SU-DHL-6 (cell line): ENCODE data around the gene LIN28A.

ENCODE experiments used
- H2AFZ ChIP-seq: fragments of 200-600 bp; sonication (generic); 2 replicates; pipeline ENCODE4 v1.6.1; 2014; ENCODE audit warnings: low read depth, mild to moderate bottlenecking, moderate library complexity, mixed read lengths, antibody characterized with exemption, low read length; ENCODE audit not compliant: severe bottlenecking
- H3F3A ChIP-seq: fragments of 200-600 bp; shearing (Covaris generic); 2 replicates; pipeline ENCODE4 v1.6.0; 2016; ENCODE audit warnings: antibody characterized with exemption, mild to moderate bottlenecking; ENCODE audit not compliant: insufficient read depth
- H3K27ac ChIP-seq: fragments of 200-600 bp; sonication (generic); 2 replicates; pipeline ENCODE4 v1.5.1; 2016; ENCODE audit warnings: low read depth, mild to moderate bottlenecking, low read length, moderate library complexity, mixed read lengths
- H3K27me3 ChIP-seq: fragments of 200-600 bp; sonication (generic), shearing (Covaris generic); 2 replicates; pipeline ENCODE4 v1.6.0; 2014; ENCODE audit warnings: mild to moderate bottlenecking, low read length
- H3K36me3 ChIP-seq: fragments of 200-600 bp; sonication (generic); 2 replicates; pipeline ENCODE4 v1.6.1; 2014; ENCODE audit warnings: mild to moderate bottlenecking, low read length, mixed read lengths
- H3K4me2 ChIP-seq: fragments of 300-600, 200-600 bp; shearing (Covaris generic), sonication (generic); 2 replicates; pipeline ENCODE4 v1.6.0; 2014; ENCODE audit warnings: low read length, low read depth, mild to moderate bottlenecking; ENCODE audit not compliant: poor library complexity, severe bottlenecking
- H3K4me3 ChIP-seq: fragments of 200-600 bp; sonication (generic); 2 replicates; pipeline ENCODE4 v1.5.1; 2014; ENCODE audit warnings: antibody characterized with exemption, low read length, mild to moderate bottlenecking, mixed read lengths; ENCODE audit not compliant: insufficient read depth, poor library complexity, severe bottlenecking
- H3K79me2 ChIP-seq: fragments of 200-600 bp; sonication (generic); 2 replicates; pipeline ENCODE4 v1.6.1; 2014; ENCODE audit warnings: mild to moderate bottlenecking, low read length, moderate library complexity; ENCODE audit not compliant: insufficient read depth
- H3K9ac ChIP-seq: fragments of 200-600 bp; sonication (generic); 2 replicates; pipeline ENCODE4 v1.7.0; 2014; ENCODE audit warnings: mild to moderate bottlenecking, low read length
- H3K9me2 ChIP-seq: fragments of 200-600 bp; sonication (generic); replicated peaks from 2 replicates; pipeline ENCODE4 v1.6.1; 2014; ENCODE audit warnings: low read length; ENCODE audit not compliant: insufficient read depth
- H3K9me3 ChIP-seq: fragments of 200-600 bp; sonication (generic); 2 replicates; pipeline ENCODE4 v1.6.1; 2014; ENCODE audit warnings: low read length, mixed read lengths; ENCODE audit not compliant: insufficient read depth
- H4K20me1 ChIP-seq: fragments of 200-600 bp; sonication (generic); 2 replicates; pipeline ENCODE4 v1.6.1; 2014; ENCODE audit warnings: low read depth, mild to moderate bottlenecking, antibody characterized with exemption, low read length, moderate library complexity, mixed read lengths
- EZH2phosphoT487 ChIP-seq: fragments of 200-600 bp; sonication (generic), shearing (Covaris generic); conservative IDR thresholded peaks from 2 replicates; pipeline ENCODE4 v1.6.1; 2018; ENCODE audit warnings: mild to moderate bottlenecking, antibody characterized with exemption, low read length, moderate library complexity, mixed read lengths
- TF ChIP-seq, protein P1 (sequence below): fragments of 200-600 bp; sonication (generic); IDR thresholded peaks from one replicate; pipeline ENCODE4 v1.5.1; 2017; ENCODE audit warnings: antibody characterized with exemption, mild to moderate bottlenecking, low read length, moderate library complexity; ENCODE audit not compliant: insufficient read depth, poor library complexity, severe bottlenecking

Gene LIN28A

GRCh38 chr1:26419494-26419893 lies 8.9 kb downstream of the LIN28A start:
- H4K20me1 ChIP-seq = no peaks in the 10 kb centered on the region
- H3K4me2 ChIP-seq = no peak overlapping the region
- no peaks in the 10 kb centered on the region for H3F3A ChIP-seq
- no peak for TF ChIP-seq EZH2phosphoT487
- TF ChIP-seq, protein P1, sequence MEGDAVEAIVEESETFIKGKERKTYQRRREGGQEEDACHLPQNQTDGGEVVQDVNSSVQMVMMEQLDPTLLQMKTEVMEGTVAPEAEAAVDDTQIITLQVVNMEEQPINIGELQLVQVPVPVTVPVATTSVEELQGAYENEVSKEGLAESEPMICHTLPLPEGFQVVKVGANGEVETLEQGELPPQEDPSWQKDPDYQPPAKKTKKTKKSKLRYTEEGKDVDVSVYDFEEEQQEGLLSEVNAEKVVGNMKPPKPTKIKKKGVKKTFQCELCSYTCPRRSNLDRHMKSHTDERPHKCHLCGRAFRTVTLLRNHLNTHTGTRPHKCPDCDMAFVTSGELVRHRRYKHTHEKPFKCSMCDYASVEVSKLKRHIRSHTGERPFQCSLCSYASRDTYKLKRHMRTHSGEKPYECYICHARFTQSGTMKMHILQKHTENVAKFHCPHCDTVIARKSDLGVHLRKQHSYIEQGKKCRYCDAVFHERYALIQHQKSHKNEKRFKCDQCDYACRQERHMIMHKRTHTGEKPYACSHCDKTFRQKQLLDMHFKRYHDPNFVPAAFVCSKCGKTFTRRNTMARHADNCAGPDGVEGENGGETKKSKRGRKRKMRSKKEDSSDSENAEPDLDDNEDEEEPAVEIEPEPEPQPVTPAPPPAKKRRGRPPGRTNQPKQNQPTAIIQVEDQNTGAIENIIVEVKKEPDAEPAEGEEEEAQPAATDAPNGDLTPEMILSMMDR = no peak
- no peak overlapping the region for H3K9ac ChIP-seq
- no peaks in the 10 kb centered on the region for H3K79me2 ChIP-seq
- no peaks in the 10 kb centered on the region for H3K27me3 ChIP-seq
- H3K9me2 ChIP-seq = no peaks in the 10 kb centered on the region
- H3K36me3 ChIP-seq = no peaks in the 10 kb centered on the region
- no peak overlapping the region for H2AFZ ChIP-seq
- H3K9me3 ChIP-seq = no peaks in the 10 kb centered on the region
- no peak overlapping the region for H3K4me3 ChIP-seq
- H3K27ac ChIP-seq = no peak overlapping the region

DNA sequence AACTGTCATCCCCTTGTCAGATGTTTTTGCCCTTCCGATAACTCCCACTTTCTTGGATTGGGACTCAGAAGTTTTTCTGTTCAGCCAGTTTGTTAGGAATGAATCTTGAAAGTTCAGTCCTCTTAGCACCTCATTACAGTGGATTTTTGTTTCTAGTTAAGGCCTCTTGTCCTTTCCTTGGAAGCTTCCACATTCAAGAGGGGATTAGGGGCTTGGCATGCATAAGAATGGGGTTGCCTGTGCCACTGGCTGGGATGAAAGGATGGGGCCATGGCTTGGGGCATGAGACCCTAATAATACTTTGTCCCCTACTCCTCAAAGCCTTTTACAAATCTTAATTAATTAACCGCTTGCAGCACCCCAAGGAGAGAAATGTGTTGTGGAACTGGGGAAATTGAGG lies 19.1 kb downstream of the LIN28A start:
- Histone ChIP-seq H3K9me3 (no peaks in the 10 kb centered on the region), H3K36me3 (no peaks in the 10 kb centered on the region), H3K4me2 (no peak overlapping the region), H3K27me3 (no peaks in the 10 kb centered on the region), H4K20me1 (no peaks in the 10 kb centered on the region), H2AFZ (no peak overlapping the region), H3K79me2 (peaks cover 12% of the 10 kb centered on the region; the same call in 1 of the 2 replicates), H3F3A (peaks cover 11% of the 10 kb centered on the region), H3K9ac (no peak overlapping the region), H3K9me2 (no peaks in the 10 kb centered on the region), H3K27ac (no peak overlapping the region), H3K4me3 (no peak overlapping the region)
- TF ChIP-seq EZH2phosphoT487 = no peak
- TF ChIP-seq, protein P1 = no peak

DNA sequence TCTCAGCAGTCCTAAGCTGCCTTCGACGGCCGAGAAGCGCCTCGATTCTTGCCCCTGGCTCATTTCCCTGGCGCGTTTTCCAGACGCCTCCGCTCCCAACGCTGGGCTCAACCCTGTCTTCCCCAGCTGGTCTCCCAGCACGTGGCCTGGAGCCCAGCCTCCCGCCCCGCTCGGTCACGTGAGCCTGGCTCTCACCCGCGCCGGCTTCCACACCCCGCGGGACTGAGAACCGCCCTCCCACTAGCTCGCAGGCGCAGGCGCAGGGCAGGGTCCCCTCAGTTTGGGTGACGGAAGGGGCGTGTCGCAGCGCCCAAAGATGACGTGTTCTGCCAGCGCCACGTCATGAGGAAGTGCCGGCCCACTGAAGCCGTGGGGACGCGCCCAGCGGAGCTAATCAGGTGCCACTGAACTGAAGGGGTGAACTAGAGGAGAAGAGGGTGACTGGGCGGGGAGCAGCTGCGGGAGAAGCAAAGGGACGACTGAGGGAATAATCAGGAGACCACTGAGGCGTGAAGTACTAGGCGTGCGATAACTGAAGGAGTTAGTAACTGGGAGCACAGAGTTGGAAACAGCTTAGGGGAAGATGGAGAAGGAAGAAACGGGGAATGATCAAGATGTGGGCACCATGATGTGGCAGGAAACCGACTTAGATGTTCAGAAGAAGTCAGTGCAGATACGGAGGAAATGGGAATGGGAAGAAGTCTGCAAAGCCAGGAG lies 21.5 kb downstream of the LIN28A start, which contains the start of gene DHDDS:
Gene DHDDS (plus strand): TSS at position 343 of the 717 bp plus-strand sequence. CDS start 625 bp downstream, outside the sequence.
- no peaks in the 10 kb centered on the region for H4K20me1 ChIP-seq
- peak within 1 kb of the TSS; percentile 90 for H3K4me2 ChIP-seq
- H3K4me3 ChIP-seq = peak within 1 kb of the TSS; percentile 88
- TF ChIP-seq, protein P1 = no peak
- TF ChIP-seq EZH2phosphoT487 = no peak
- H3K79me2 ChIP-seq = peaks cover 12% of the 10 kb centered on the region; the same call in 1 of the 2 replicates
- no peaks in the 10 kb centered on the region for H3K36me3 ChIP-seq
- H3K27me3 ChIP-seq = no peaks in the 10 kb centered on the region
- H3F3A ChIP-seq = peaks cover 11% of the 10 kb centered on the region
- peak within 1 kb of the TSS; percentile 73 for H3K9ac ChIP-seq
- no peaks in the 10 kb centered on the region for H3K9me3 ChIP-seq
- H3K27ac ChIP-seq = no peak within 1 kb of the TSS; the same call in 1 of the 2 replicates
- H2AFZ ChIP-seq = peak within 1 kb of the TSS; percentile 60
- no peaks in the 10 kb centered on the region for H3K9me2 ChIP-seq
